Calu3 (cell line): ENCODE results near the gene DLX4. TPM values are rescaled to one million over a fixed set of nuclear protein-coding genes. Genes with fewer than 3 reads are reported as not detected.

Experiments
- BruUV-seq: library from RNA; stranded (reverse); fragments of 400-500 nt; replicated peaks from 2 replicates; lab custom pipeline; 2021; lab: Mats Ljungman, UMichigan
- CTCF ChIA-PET: fragments of 300-600 bp; sonication (Branson Sonifier 250); formaldehyde crosslinking; loops from one replicate; lab custom pipeline; 2022; ENCODE audit warnings: antibody characterized with exemption; lab: Charles Lee
- DNase-seq: peaks from one replicate; pipeline ENCODE4 v3.0.0; 2022
- H3K27ac Mint-ChIP-seq: one replicate; pipeline ENCODE4 v1.8.0; 2022; ENCODE audit warnings: mixed read lengths; ENCODE audit not compliant: unreplicated experiment
- H3K27me3 Mint-ChIP-seq: one replicate; pipeline ENCODE4 v1.8.0; 2022; ENCODE audit warnings: mixed read lengths; ENCODE audit not compliant: unreplicated experiment
- H3K36me3 Mint-ChIP-seq: one replicate; pipeline ENCODE4 v1.8.0; 2022; ENCODE audit warnings: mild to moderate bottlenecking, moderate library complexity, mixed read lengths; ENCODE audit not compliant: insufficient read depth, unreplicated experiment
- H3K4me1 Mint-ChIP-seq: one replicate; pipeline ENCODE4 v1.8.0; 2022; ENCODE audit warnings: mild to moderate bottlenecking, low read depth, mixed read lengths; ENCODE audit not compliant: unreplicated experiment
- H3K4me3 Mint-ChIP-seq: one replicate; pipeline ENCODE4 v1.8.0; 2022; ENCODE audit warnings: mild to moderate bottlenecking, low read depth, moderate library complexity, mixed read lengths; ENCODE audit not compliant: unreplicated experiment
- H3K9me3 Mint-ChIP-seq: one replicate; pipeline ENCODE4 v1.8.0; 2022; ENCODE audit warnings: low read depth, mixed read lengths; ENCODE audit not compliant: unreplicated experiment
- CTCF ChIP-seq: fragments of 200-600 bp; IDR thresholded peaks from one replicate; pipeline ENCODE4 v1.8.0; 2022; ENCODE audit warnings: antibody characterized with exemption; ENCODE audit not compliant: unreplicated experiment
- intact Hi-C: fragments of 100-400 bp; cut with micrococcal nuclease; formaldehyde crosslinking; loops from one replicate; pipeline ENCODE4 v1.10.0; 2022; ENCODE audit not compliant: unreplicated experiment
- total RNA-seq: library from RNA; stranded (reverse); gene quantifications from 2 replicates; pipeline ENCODE4 v1.2.3, GENCODE V29; 2022

The DLX4 gene
- total RNA-seq, 1 experiment from 2014 or later = 2.5 TPM

DNA sequence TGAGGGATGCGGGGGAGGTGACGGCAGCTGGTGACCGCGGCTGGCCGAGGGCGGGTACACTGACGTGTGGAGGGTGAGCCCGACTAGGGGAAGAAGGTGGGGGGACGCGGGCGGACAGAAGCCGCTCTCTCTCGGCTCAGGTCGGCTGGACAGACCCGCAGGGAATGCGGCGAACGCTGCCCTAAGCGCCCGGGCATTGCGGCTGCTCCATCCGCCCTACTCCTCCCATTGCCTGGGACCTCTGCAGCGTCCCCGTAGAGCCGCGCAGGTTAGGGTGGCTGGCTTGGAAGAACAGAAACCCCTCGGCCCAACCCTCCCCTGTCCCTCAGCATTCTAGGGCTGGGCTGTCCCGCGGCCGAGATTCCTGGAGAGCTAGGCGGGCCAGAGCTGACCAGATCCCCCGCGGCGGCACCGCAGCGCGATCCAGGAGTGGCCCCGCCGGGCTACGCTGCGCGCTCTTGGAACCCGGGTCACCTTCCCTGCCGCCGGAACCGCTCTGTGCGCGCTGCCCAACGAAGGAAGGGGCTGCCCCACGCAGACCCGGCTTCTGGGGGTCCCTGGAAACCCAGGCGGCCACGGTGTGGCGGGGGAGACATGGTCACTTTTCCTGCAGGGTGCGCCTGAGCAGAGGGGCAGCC lies 3.0 kb downstream of the DLX4 start:
- no TSS peak for BruUV-seq
- Mint-ChIP-seq H3K36me3 (peaks cover 17% of the 10 kb centered on the region), H3K27ac (no peak overlapping the region), H3K4me3 (peak overlapping the region; percentile 52), H3K9me3 (no peaks in the 10 kb centered on the region), H3K4me1 (peaks cover 29% of the 10 kb centered on the region), H3K27me3 (peaks cover 99% of the 10 kb centered on the region)
- CTCF ChIA-PET = interaction anchor here (1.8 kb wide), 1 partner anchor 19 kb away, joined by 5 read pairs; no protein-coding TSS in a partner anchor
- TF ChIP-seq CTCF = no peak
- DNase-seq = no peak
- intact Hi-C loops = no loop called here

DNA sequence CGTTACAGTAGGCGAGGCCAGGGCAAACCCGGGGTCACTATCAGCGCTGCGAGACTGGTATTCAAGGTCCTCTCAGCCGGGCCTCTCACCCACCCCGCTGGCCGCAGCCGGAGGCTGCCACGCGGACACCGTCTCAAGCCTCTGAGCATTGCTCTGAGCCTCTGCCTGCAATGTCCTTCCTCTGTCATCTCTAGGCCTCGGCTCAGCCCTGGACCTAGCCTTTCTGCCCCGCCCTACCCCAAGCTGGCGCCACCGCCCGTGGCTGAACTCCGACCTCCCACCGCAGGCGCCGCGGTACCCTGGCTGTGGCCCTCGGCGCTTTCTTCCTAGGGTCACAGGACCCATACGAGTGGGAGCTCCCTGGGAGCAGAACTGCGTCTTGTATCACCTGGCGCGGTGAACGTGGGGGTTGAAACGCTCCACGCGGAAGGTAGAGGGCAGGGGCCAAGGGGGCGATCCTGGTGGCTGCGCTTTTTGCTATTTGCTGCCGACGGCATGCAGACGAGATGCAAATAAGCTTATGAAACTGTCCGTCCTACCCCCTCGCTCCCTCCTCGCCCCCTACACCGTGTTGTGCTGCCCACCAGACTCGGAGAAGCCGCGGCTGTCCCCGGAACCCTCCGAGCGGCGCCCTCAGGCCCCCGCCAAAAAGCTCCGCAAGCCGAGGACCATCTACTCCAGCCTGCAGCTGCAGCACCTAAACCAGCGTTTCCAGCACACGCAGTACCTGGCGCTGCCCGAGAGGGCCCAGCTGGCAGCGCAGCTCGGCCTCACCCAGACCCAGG lies 3.7 kb downstream of the DLX4 start:
- H3K27me3 Mint-ChIP-seq = peaks cover 99% of the 10 kb centered on the region

GRCh38 chr17:49973271-49973615 lies 4.3 kb downstream of the DLX4 start:
- no TSS peak for BruUV-seq
- intact Hi-C loops = no loop called here
- peaks cover 15% of the 10 kb centered on the region for H3K36me3 Mint-ChIP-seq
- no peak overlapping the region for H3K27ac Mint-ChIP-seq
- H3K9me3 Mint-ChIP-seq = no peaks in the 10 kb centered on the region
- peaks cover 29% of the 10 kb centered on the region for H3K4me1 Mint-ChIP-seq
- TF ChIP-seq CTCF = no peak
- no peak for DNase-seq
- H3K4me3 Mint-ChIP-seq = no peak overlapping the region
- H3K27me3 Mint-ChIP-seq = peaks cover 99% of the 10 kb centered on the region
- CTCF ChIA-PET = interaction anchor here (0.6 to 1.8 kb wide), 3 partner anchors 21 to 952 kb away, joined by 3 to 5 read pairs (median 3); no protein-coding TSS in a partner anchor

More for the DNA sequence above, 3.7 kb downstream of the DLX4 start:
- H3K36me3 Mint-ChIP-seq = peaks cover 17% of the 10 kb centered on the region
- BruUV-seq = no TSS peak
- no peaks in the 10 kb centered on the region for H3K9me3 Mint-ChIP-seq
- intact Hi-C loops = no loop called here
- CTCF ChIA-PET = interaction anchor here (0.6 to 1.8 kb wide), 3 partner anchors 20 to 952 kb away, joined by 3 to 5 read pairs (median 3); no protein-coding TSS in a partner anchor
- TF ChIP-seq CTCF = no peak
- no peak overlapping the region for H3K27ac Mint-ChIP-seq
- peaks cover 29% of the 10 kb centered on the region for H3K4me1 Mint-ChIP-seq
- DNase-seq = no peak
- H3K4me3 Mint-ChIP-seq = peak overlapping the region; percentile 52

DNA sequence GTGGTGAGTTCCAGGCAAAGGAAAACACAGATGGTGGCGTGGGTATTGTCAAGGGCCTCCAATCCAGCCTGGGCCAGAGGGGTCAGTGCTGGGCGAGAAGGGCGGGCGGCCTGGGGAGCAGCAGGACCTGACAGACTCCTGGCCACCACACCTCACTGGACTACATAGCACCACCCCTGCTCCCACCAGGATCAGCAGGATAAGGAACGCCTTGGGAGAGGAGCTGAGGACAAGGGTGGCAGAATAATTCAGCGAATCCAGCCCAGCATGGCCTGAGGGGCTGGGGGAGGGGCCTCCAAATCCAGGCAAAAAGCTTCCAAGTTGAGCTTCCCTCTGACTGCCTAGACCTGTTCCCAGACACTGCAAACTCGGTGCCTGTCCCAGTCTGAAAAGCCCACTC lies 6.5 kb downstream of the DLX4 start:
- BruUV-seq = no TSS peak
- Mint-ChIP-seq H3K27me3 (peaks cover 100% of the 10 kb centered on the region), H3K36me3 (no peaks in the 10 kb centered on the region), H3K4me3 (no peak overlapping the region), H3K27ac (no peak overlapping the region), H3K9me3 (no peaks in the 10 kb centered on the region), H3K4me1 (peaks cover 18% of the 10 kb centered on the region)
- CTCF ChIA-PET = interaction anchor here (0.6 to 0.9 kb wide), 2 partner anchors 19 to 26 kb away, joined by 3 to 7 read pairs; partner anchors contain the start of gene DLX3
- intact Hi-C loops = no loop called here
- no peak for DNase-seq
- no peak for TF ChIP-seq CTCF
